Gastroesophageal sphincter (tissue), 3 donors: Measurements from ENCODE around the gene OCA2.

Experiments used
- EP300 ChIP-seq: sonication (generic); formaldehyde crosslinking; IDR thresholded peaks from one replicate; pipeline ENCODE4 v1.6.1; 2017; ENCODE audit warnings: antibody characterized with exemption, mild to moderate bottlenecking
- POLR2A ChIP-seq, 2 donors: fragments of 450-650 bp; IDR thresholded peaks; one replicate each; pipeline ENCODE4 v1.6.1; 2017; ENCODE audit warnings: antibody characterized with exemption in 2 of 2, mild to moderate bottlenecking in 2 of 2, moderate library complexity in 1 of 2
- TF ChIP-seq, protein P1 (sequence below), 4 experiments: fragments of 200-600 bp in 2 of 4; fragments of 450-650 bp in 2 of 4; sonication (generic) in 1 of 4; IDR thresholded peaks; one replicate each; pipeline ENCODE4 v1.5.1; 2017 to 2019; ENCODE audit warnings: antibody characterized with exemption in 4 of 4, mild to moderate bottlenecking in 2 of 4, moderate library complexity in 2 of 4

- TF ChIP-seq EP300, result no peak
- TF ChIP-seq POLR2A (IDR thresholded peaks at IDR 0.05), result no peak
- TF ChIP-seq, protein P1, sequence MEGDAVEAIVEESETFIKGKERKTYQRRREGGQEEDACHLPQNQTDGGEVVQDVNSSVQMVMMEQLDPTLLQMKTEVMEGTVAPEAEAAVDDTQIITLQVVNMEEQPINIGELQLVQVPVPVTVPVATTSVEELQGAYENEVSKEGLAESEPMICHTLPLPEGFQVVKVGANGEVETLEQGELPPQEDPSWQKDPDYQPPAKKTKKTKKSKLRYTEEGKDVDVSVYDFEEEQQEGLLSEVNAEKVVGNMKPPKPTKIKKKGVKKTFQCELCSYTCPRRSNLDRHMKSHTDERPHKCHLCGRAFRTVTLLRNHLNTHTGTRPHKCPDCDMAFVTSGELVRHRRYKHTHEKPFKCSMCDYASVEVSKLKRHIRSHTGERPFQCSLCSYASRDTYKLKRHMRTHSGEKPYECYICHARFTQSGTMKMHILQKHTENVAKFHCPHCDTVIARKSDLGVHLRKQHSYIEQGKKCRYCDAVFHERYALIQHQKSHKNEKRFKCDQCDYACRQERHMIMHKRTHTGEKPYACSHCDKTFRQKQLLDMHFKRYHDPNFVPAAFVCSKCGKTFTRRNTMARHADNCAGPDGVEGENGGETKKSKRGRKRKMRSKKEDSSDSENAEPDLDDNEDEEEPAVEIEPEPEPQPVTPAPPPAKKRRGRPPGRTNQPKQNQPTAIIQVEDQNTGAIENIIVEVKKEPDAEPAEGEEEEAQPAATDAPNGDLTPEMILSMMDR (IDR thresholded peaks at IDR 0.05), result no peak
Measured at GRCh38 chr15:27757052-27757451, 342.1 kb downstream of the OCA2 start.
